ENCODE results near the gene TMEM213. TPM values are rescaled to one million over a fixed set of nuclear protein-coding genes. Genes with fewer than 3 reads are reported as not detected.

TMEM213 gene
- total and polyA plus RNA-seq, 9 of the 15 experiments (the other 6 are each of a cell fraction or from before 2014, with no cell fraction given), result not detected

GRCh38 chr7:138853448-138853847 lies 55.7 kb downstream of the TMEM213 start (continued):
- TF ChIP-seq ZNF398 (CRISPR knock-in tag; IDR thresholded peaks at IDR 0.05), result no peak
- TF ChIP-seq ZNF3 (CRISPR knock-in tag; IDR thresholded peaks at IDR 0.05), result no peak
- TF ChIP-seq ZNF668 (CRISPR knock-in tag; IDR thresholded peaks at IDR 0.05), result no peak
- no peak for TF ChIP-seq NEUROD1 (IDR thresholded peaks at IDR 0.05; ENCODE audit: borderline replicate concordance, low read depth, low read length, partially characterized antibody)
- TF ChIP-seq KDM4B (IDR thresholded peaks at IDR 0.05; ENCODE audit: borderline replicate concordance in 2 of 2, low read depth in 1 of 2), result no peak
- TF ChIP-seq ZNF655 (CRISPR knock-in tag; IDR thresholded peaks at IDR 0.05), result no peak
- TF ChIP-seq ZBTB34 (CRISPR knock-in tag; IDR thresholded peaks at IDR 0.05), result no peak
- TF ChIP-seq NCOR1 (IDR thresholded peaks at IDR 0.05), result no peak
